Neuronal stem cell (in vitro differentiated cells): ENCODE data around the gene FTCD.
"Not testable (repeated sequence)": the region's sequence is repeated elsewhere in the genome, so short reads cannot be mapped to it uniquely, and the experiment has no call there.

Experiments
- DNase-seq: peaks from one replicate; pipeline ENCODE4 v3.0.0-alpha.2; 2013; ENCODE audit warnings: low spot score
- H2AFZ ChIP-seq: one replicate; pipeline ENCODE4 v1.6.1; 2013; ENCODE audit warnings: mild to moderate bottlenecking, low read length, inconsistent platforms
- H2AK5ac ChIP-seq: 2 replicates; pipeline ENCODE4 v1.6.1; 2013; ENCODE audit warnings: low read depth, mild to moderate bottlenecking, inconsistent platforms, low read length, moderate library complexity, mixed read lengths
- H2BK120ac ChIP-seq: 2 replicates; pipeline ENCODE4 v1.6.1; 2013; ENCODE audit warnings: low read depth, mild to moderate bottlenecking, inconsistent platforms, low read length, moderate library complexity, mixed read lengths
- H2BK12ac ChIP-seq: one replicate; pipeline ENCODE4 v1.6.1; 2013; ENCODE audit warnings: low read length, inconsistent platforms
- H2BK15ac ChIP-seq: 2 replicates; pipeline ENCODE4 v1.6.1; 2013; ENCODE audit warnings: mild to moderate bottlenecking, low read length, inconsistent platforms, mixed read lengths
- H2BK5ac ChIP-seq: one replicate; pipeline ENCODE4 v1.6.1; 2013; ENCODE audit warnings: inconsistent platforms, mild to moderate bottlenecking, low read length, moderate library complexity
- H3K14ac ChIP-seq: one replicate; pipeline ENCODE4 v1.6.1; 2013; ENCODE audit warnings: low read length, inconsistent platforms
- H3K18ac ChIP-seq: 2 replicates; pipeline ENCODE4 v1.6.1; 2013; ENCODE audit warnings: low read length, inconsistent platforms
- H3K23ac ChIP-seq: 2 replicates; pipeline ENCODE4 v1.6.1; 2013; ENCODE audit warnings: low read depth, mild to moderate bottlenecking, mixed read lengths, low read length, inconsistent platforms; ENCODE audit not compliant: poor library complexity
- H3K27ac ChIP-seq: replicated peaks from 3 replicates; pipeline ENCODE4 v1.5.1; 2013; ENCODE audit warnings: low read length, inconsistent platforms
- H3K27me3 ChIP-seq, 3 experiments: 2 replicates each; pipeline ENCODE4 v1.6.1; 2013; ENCODE audit warnings: low read length in 3 of 3, mild to moderate bottlenecking in 2 of 3, inconsistent platforms in 1 of 3, low read depth in 1 of 3, mixed read lengths in 1 of 3, moderate library complexity in 1 of 3; ENCODE audit not compliant: control insufficient read depth in 3 of 3, insufficient read depth in 3 of 3
- H3K36me3 ChIP-seq, 2 donors: replicated peaks in 1 of 2; 2 replicates each; pipeline ENCODE4 v1.6.1; 2013; ENCODE audit warnings: low read length in 2 of 2; ENCODE audit not compliant: control insufficient read depth in 2 of 2, insufficient read depth in 2 of 2
- H3K4ac ChIP-seq: 2 replicates; pipeline ENCODE4 v1.6.1; 2013; ENCODE audit warnings: inconsistent platforms, mild to moderate bottlenecking, low read length, moderate library complexity
- H3K4me1 ChIP-seq, 2 donors: 1 replicate in 1 of 2; 2 replicates in 1 of 2; pipeline ENCODE4 v1.6.1; 2013; ENCODE audit warnings: low read length in 2 of 2, low read depth in 1 of 2; ENCODE audit not compliant: control insufficient read depth in 2 of 2, insufficient read depth in 1 of 2
- H3K4me2 ChIP-seq: one replicate; pipeline ENCODE4 v1.6.1; 2013; ENCODE audit warnings: mild to moderate bottlenecking, low read length, inconsistent platforms; ENCODE audit not compliant: insufficient read depth, poor library complexity, severe bottlenecking
- H3K4me3 ChIP-seq, 2 donors: 2 replicates each; pipeline ENCODE4 v1.5.1; 2013; ENCODE audit warnings: low read length in 2 of 2, mild to moderate bottlenecking in 2 of 2, inconsistent platforms in 1 of 2, moderate library complexity in 1 of 2
- H3K79me1 ChIP-seq: one replicate; pipeline ENCODE4 v1.6.1; 2013; ENCODE audit warnings: low read depth, mild to moderate bottlenecking, inconsistent platforms, low read length, moderate library complexity
- H3K9ac ChIP-seq: one replicate; pipeline ENCODE4 v1.6.1; 2013; ENCODE audit warnings: mild to moderate bottlenecking, low read depth, low read length, inconsistent platforms; ENCODE audit not compliant: poor library complexity
- H3K9me3 ChIP-seq, 2 donors: replicated peaks in 1 of 2; 2 replicates each; pipeline versions ENCODE3 to v1.6.1; 2013; ENCODE audit warnings: low read length in 2 of 2, mild to moderate bottlenecking in 2 of 2, inconsistent platforms in 1 of 2, low read depth in 1 of 2, mixed read lengths in 1 of 2, moderate library complexity in 1 of 2; ENCODE audit not compliant: control insufficient read depth in 2 of 2, insufficient read depth in 1 of 2
- H4K8ac ChIP-seq: one replicate; pipeline ENCODE4 v1.6.1; 2013; ENCODE audit warnings: low read depth, mild to moderate bottlenecking, inconsistent platforms, low read length, moderate library complexity
- H4K91ac ChIP-seq: one replicate; pipeline ENCODE4 v1.6.1; 2013; ENCODE audit warnings: low read length, low read depth, mild to moderate bottlenecking, inconsistent platforms; ENCODE audit not compliant: poor library complexity
- WGBS, 2 donors: extraction: QIAGEN DNeasy Blood & Tissue Kit; methylation state at CpG; one replicate each; pipeline ENCODE4 v1.1.7; 2013; ENCODE audit warnings: missing lambda C conversion rate in 2 of 2, mixed read lengths in 1 of 2; ENCODE audit not compliant: insufficient read length in 2 of 2, insufficient replicate concordance in 1 of 2; ENCODE audit errors: extremely low coverage in 2 of 2; 5-methylcytosine and 5-hydroxymethylcytosine counted together

FTCD gene

GRCh38 chr21:46176443-46177129 is 21.2 kb upstream of the FTCD start:
- not testable (repeated sequence) for H4K8ac ChIP-seq, H3K23ac ChIP-seq, H3K27me3 ChIP-seq, H2BK12ac ChIP-seq, H3K36me3 ChIP-seq, H2AK5ac ChIP-seq, H3K4me3 ChIP-seq, H3K4ac ChIP-seq, H3K27ac ChIP-seq, H3K9me3 ChIP-seq, H3K18ac ChIP-seq, H3K14ac ChIP-seq, H2BK120ac ChIP-seq, H3K9ac ChIP-seq, H2BK5ac ChIP-seq, H3K4me1 ChIP-seq, H4K91ac ChIP-seq, H2AFZ ChIP-seq, DNase-seq, H2BK15ac ChIP-seq, H3K4me2 ChIP-seq
- peaks cover 11% of the 10 kb centered on the region for H3K79me1 ChIP-seq
- no CpG with 5 or more reads among the region's 3 CpGs for WGBS, 2 donors

GRCh38 chr21:46173573-46173972 is 18.2 kb upstream of the FTCD start:
- peaks cover 0 to 4% of the 10 kb centered on the region in 2 donors for H3K4me1 ChIP-seq
- peaks cover 0 to 1% of the 10 kb centered on the region in 2 donors for H3K9me3 ChIP-seq
- H3K4me3 ChIP-seq, result no peak overlapping the region
- no peak overlapping the region for H2AFZ ChIP-seq
- no peaks in the 10 kb centered on the region for H3K36me3 ChIP-seq
- no peak overlapping the region for H3K9ac ChIP-seq
- no peak for DNase-seq
- no peak overlapping the region for H4K91ac ChIP-seq
- H3K18ac ChIP-seq, result no peak overlapping the region
- no peak overlapping the region for H3K23ac ChIP-seq
- no peak overlapping the region for H3K4ac ChIP-seq
- H3K14ac ChIP-seq, result no peak overlapping the region
- H3K79me1 ChIP-seq, result no peaks in the 10 kb centered on the region
- H2BK12ac ChIP-seq, result no peak overlapping the region
- no peak overlapping the region for H4K8ac ChIP-seq
- no peaks in the 10 kb centered on the region for H3K27me3 ChIP-seq
- no peak overlapping the region for H2BK120ac ChIP-seq
- WGBS, 2 donors, result no CpG with 5 or more reads among the region's 1 CpG
- no peak overlapping the region for H3K27ac ChIP-seq
- no peak overlapping the region for H3K4me2 ChIP-seq
- no peak overlapping the region for H2BK5ac ChIP-seq
- H2AK5ac ChIP-seq, result no peak overlapping the region
- H2BK15ac ChIP-seq, result no peak overlapping the region

- no peak overlapping the region for H3K4me2 ChIP-seq
- no peak overlapping the region for H2BK5ac ChIP-seq
- no peak overlapping the region for H3K18ac ChIP-seq
- no CpG with 5 or more reads among the region's 6 CpGs for WGBS, 2 donors
- no peak overlapping the region for H2BK12ac ChIP-seq
- no peak overlapping the region for H2AK5ac ChIP-seq
- H3K79me1 ChIP-seq, result no peaks in the 10 kb centered on the region
- H3K36me3 ChIP-seq, result no peaks in the 10 kb centered on the region
- H3K9me3 ChIP-seq, result peaks cover 0 to 1% of the 10 kb centered on the region in 2 donors
- H2AFZ ChIP-seq, result no peak overlapping the region
- no peaks in the 10 kb centered on the region for H3K27me3 ChIP-seq
- H4K8ac ChIP-seq, result no peak overlapping the region
- H3K27ac ChIP-seq, result no peak overlapping the region
- H3K9ac ChIP-seq, result no peak overlapping the region
- no peak overlapping the region for H3K14ac ChIP-seq
- DNase-seq, result no peak
- no peak overlapping the region for H2BK120ac ChIP-seq
- H3K23ac ChIP-seq, result no peak overlapping the region
- H4K91ac ChIP-seq, result no peak overlapping the region
- H3K4me1 ChIP-seq, result peaks cover 0 to 4% of the 10 kb centered on the region in 2 donors
- H3K4me3 ChIP-seq, result no peak overlapping the region
- no peak overlapping the region for H2BK15ac ChIP-seq
- H3K4ac ChIP-seq, result no peak overlapping the region
These were observed 17.6 kb upstream of the FTCD start for GRCh38 chr21:46172863-46173528.

GRCh38 chr21:46171996-46172862 is 16.9 kb upstream of the FTCD start:
- Histone ChIP-seq H3K9me3 (peaks cover 0 to 1% of the 10 kb centered on the region in 2 donors), H2AFZ (no peak overlapping the region), H3K4ac (no peak overlapping the region), H3K27ac (no peak overlapping the region), H3K9ac (no peak overlapping the region), H3K4me2 (no peak overlapping the region), H3K36me3 (no peaks in the 10 kb centered on the region), H4K8ac (no peak overlapping the region), H3K14ac (no peak overlapping the region), H4K91ac (no peak overlapping the region), H3K4me1 (peaks cover 0 to 4% of the 10 kb centered on the region in 2 donors), H3K18ac (no peak overlapping the region), H2BK12ac (no peak overlapping the region), H2BK15ac (no peak overlapping the region), H3K23ac (peak overlapping the region; percentile 20), H2BK120ac (no peak overlapping the region), H3K79me1 (no peaks in the 10 kb centered on the region), H2AK5ac (no peak overlapping the region), H3K4me3 (no peak overlapping the region), H3K27me3 (no peaks in the 10 kb centered on the region), H2BK5ac (no peak overlapping the region)
- WGBS, 2 donors, result no CpG with 5 or more reads among the region's 21 CpGs
- DNase-seq, result no peak
